ENCODE measurements around the gene DDIAS.
"Not testable (repeated sequence)": the region's sequence is repeated elsewhere in the genome, so short reads cannot be mapped to it uniquely, and the experiment has no call there.

DNA sequence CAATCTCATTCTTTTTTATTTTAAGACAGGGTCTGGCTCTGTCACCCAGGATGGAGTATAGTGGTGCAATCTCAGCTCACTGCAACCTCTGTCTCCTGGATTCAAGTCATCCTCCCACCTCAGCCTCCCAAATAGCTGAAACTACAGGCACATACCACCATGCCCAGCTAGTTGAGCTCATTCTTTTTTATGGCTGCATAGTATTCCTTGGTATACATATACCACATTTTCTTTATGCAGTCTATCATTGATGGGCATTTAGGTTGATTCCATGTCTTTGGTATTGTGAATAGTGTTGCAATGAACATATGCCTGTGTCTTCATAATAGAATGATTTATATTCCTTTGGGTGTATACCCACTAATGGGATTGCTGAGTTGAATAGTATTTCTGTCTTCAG, 60.5 kb downstream of the DDIAS start:
- TF ChIP-seq, protein P1, sequence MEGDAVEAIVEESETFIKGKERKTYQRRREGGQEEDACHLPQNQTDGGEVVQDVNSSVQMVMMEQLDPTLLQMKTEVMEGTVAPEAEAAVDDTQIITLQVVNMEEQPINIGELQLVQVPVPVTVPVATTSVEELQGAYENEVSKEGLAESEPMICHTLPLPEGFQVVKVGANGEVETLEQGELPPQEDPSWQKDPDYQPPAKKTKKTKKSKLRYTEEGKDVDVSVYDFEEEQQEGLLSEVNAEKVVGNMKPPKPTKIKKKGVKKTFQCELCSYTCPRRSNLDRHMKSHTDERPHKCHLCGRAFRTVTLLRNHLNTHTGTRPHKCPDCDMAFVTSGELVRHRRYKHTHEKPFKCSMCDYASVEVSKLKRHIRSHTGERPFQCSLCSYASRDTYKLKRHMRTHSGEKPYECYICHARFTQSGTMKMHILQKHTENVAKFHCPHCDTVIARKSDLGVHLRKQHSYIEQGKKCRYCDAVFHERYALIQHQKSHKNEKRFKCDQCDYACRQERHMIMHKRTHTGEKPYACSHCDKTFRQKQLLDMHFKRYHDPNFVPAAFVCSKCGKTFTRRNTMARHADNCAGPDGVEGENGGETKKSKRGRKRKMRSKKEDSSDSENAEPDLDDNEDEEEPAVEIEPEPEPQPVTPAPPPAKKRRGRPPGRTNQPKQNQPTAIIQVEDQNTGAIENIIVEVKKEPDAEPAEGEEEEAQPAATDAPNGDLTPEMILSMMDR (IDR thresholded peaks at IDR 0.05): not testable (repeated sequence)
- TF ChIP-seq POLR2AphosphoS5, POLR2A (IDR thresholded peaks at IDR 0.05): not testable (repeated sequence)

Measured in prostate gland (tissue), 2 donors.